Ishikawa (cell line): ENCODE data around the gene MON2.

Source experiments
- CEBPB ChIP-seq: IDR thresholded peaks from 2 replicates; pipeline ENCODE4 v1.6.1; 2012
- EGR1 ChIP-seq: IDR thresholded peaks from 2 replicates; pipeline ENCODE4 v1.6.1; 2012
- EP300 ChIP-seq: IDR thresholded peaks from 2 replicates; pipeline ENCODE4 v1.6.1; 2012; ENCODE audit warnings: borderline replicate concordance
- FOXM1 ChIP-seq: IDR thresholded peaks from 2 replicates; pipeline ENCODE4 v1.6.1; 2012; ENCODE audit warnings: low read depth, borderline replicate concordance
- MAX ChIP-seq: IDR thresholded peaks from 2 replicates; pipeline ENCODE4 v1.6.1; 2012
- NFIC ChIP-seq: IDR thresholded peaks from 2 replicates; pipeline ENCODE4 v1.6.1; 2012
- RAD21 ChIP-seq: IDR thresholded peaks from 2 replicates; pipeline ENCODE4 v1.6.1; 2012; ENCODE audit warnings: low read depth
- TAF1 ChIP-seq: IDR thresholded peaks from 2 replicates; pipeline ENCODE4 v1.6.1; 2012; ENCODE audit warnings: low read depth, mild to moderate bottlenecking
- TCF12 ChIP-seq: IDR thresholded peaks from 2 replicates; pipeline ENCODE4 v1.6.1; 2012; ENCODE audit warnings: low read depth
- TEAD4 ChIP-seq: IDR thresholded peaks from 2 replicates; pipeline ENCODE4 v1.6.1; 2012
- YY1 ChIP-seq: IDR thresholded peaks from 2 replicates; pipeline ENCODE4 v1.6.1; 2012; ENCODE audit warnings: low read depth
- ZBTB7A ChIP-seq: IDR thresholded peaks from 2 replicates; pipeline ENCODE4 v1.6.1; 2012; ENCODE audit warnings: low read depth
- TF ChIP-seq, protein P1 (sequence below): IDR thresholded peaks from 2 replicates; pipeline ENCODE4 v1.6.1; 2012; ENCODE audit warnings: low read depth, mild to moderate bottlenecking
- TF ChIP-seq, protein P2 (sequence below): IDR thresholded peaks from 2 replicates; pipeline ENCODE4 v1.6.1; 2012

DNA sequence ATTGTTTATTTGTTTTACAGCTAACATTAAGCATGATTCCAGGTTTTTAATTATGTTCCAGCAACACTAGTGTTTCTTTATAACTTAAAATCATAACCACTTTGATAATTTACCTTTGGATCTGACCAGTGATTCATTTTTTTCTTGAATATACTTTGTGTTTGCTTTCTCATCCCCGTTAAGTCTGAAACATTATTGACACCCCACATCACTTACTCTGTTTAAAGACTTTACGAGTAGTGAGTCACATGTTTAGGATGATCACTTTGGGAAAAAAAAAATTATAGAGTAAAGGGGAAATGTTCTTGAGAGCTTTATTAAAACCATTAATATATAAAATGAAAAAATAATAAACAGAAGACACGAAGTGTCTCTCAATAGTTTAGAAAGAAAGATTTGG lies 132.2 kb downstream of the MON2 start:
- TF ChIP-seq TEAD4 = no peak
- TF ChIP-seq EP300 = no peak
- no peak for TF ChIP-seq MAX
- TF ChIP-seq FOXM1 = no peak
- TF ChIP-seq TAF1 = no peak
- TF ChIP-seq ZBTB7A = no peak
- no peak for TF ChIP-seq EGR1
- TF ChIP-seq, protein P1, sequence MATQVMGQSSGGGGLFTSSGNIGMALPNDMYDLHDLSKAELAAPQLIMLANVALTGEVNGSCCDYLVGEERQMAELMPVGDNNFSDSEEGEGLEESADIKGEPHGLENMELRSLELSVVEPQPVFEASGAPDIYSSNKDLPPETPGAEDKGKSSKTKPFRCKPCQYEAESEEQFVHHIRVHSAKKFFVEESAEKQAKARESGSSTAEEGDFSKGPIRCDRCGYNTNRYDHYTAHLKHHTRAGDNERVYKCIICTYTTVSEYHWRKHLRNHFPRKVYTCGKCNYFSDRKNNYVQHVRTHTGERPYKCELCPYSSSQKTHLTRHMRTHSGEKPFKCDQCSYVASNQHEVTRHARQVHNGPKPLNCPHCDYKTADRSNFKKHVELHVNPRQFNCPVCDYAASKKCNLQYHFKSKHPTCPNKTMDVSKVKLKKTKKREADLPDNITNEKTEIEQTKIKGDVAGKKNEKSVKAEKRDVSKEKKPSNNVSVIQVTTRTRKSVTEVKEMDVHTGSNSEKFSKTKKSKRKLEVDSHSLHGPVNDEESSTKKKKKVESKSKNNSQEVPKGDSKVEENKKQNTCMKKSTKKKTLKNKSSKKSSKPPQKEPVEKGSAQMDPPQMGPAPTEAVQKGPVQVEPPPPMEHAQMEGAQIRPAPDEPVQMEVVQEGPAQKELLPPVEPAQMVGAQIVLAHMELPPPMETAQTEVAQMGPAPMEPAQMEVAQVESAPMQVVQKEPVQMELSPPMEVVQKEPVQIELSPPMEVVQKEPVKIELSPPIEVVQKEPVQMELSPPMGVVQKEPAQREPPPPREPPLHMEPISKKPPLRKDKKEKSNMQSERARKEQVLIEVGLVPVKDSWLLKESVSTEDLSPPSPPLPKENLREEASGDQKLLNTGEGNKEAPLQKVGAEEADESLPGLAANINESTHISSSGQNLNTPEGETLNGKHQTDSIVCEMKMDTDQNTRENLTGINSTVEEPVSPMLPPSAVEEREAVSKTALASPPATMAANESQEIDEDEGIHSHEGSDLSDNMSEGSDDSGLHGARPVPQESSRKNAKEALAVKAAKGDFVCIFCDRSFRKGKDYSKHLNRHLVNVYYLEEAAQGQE = no peak
- no peak for TF ChIP-seq RAD21
- TF ChIP-seq YY1 = no peak
- TF ChIP-seq NFIC = no peak
- TF ChIP-seq CEBPB = no peak
- TF ChIP-seq, protein P2, sequence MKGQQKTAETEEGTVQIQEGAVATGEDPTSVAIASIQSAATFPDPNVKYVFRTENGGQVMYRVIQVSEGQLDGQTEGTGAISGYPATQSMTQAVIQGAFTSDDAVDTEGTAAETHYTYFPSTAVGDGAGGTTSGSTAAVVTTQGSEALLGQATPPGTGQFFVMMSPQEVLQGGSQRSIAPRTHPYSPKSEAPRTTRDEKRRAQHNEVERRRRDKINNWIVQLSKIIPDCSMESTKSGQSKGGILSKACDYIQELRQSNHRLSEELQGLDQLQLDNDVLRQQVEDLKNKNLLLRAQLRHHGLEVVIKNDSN = no peak
- TF ChIP-seq TCF12 = no peak
